Smooth muscle cell (in vitro differentiated cells): ENCODE data around the gene CHST11. TPM values are rescaled to one million over a fixed set of nuclear protein-coding genes. Genes with fewer than 3 reads are reported as not detected.

Experiments
- DNase-seq: peaks from one replicate; lab custom pipeline; 2025; ENCODE audit not compliant: unreplicated experiment; lab: John Stamatoyannopoulos, UW
- H2AFZ ChIP-seq: fragments of 200-600 bp; sonication (generic); 2 replicates; pipeline ENCODE4 v1.6.0; 2016; ENCODE audit warnings: antibody characterized with exemption, low read depth, mild to moderate bottlenecking
- H3F3A ChIP-seq: fragments of 200-600 bp; sonication (generic); 2 replicates; pipeline ENCODE4 v1.6.0; 2017; ENCODE audit warnings: antibody characterized with exemption, low read depth
- H3K27ac ChIP-seq: fragments of 200-600 bp; sonication (generic); 2 replicates; pipeline ENCODE4 v1.5.1; 2016; ENCODE audit warnings: low read depth, mild to moderate bottlenecking
- H3K27me3 ChIP-seq: fragments of 200-600 bp; sonication (generic); 2 replicates; pipeline ENCODE4 v1.6.1; 2016; ENCODE audit warnings: low read depth, mild to moderate bottlenecking
- H3K36me3 ChIP-seq: fragments of 200-600 bp; sonication (generic); 2 replicates; pipeline ENCODE4 v1.5.1; 2016; ENCODE audit warnings: low read depth
- H3K4me1 ChIP-seq: fragments of 200-600 bp; sonication (generic); 2 replicates; pipeline ENCODE4 v1.5.1; 2016; ENCODE audit warnings: low read depth
- H3K4me2 ChIP-seq: fragments of 200-600 bp; sonication (generic); 2 replicates; pipeline ENCODE4 v1.6.0; 2016; ENCODE audit warnings: mild to moderate bottlenecking
- H3K4me3 ChIP-seq: fragments of 200-600 bp; sonication (generic); 2 replicates; pipeline ENCODE4 v1.5.1; 2016; ENCODE audit warnings: mild to moderate bottlenecking
- H3K79me2 ChIP-seq: fragments of 200-600 bp; sonication (generic); 2 replicates; pipeline ENCODE4 v1.6.0; 2016; ENCODE audit warnings: low read depth, mild to moderate bottlenecking
- H3K9ac ChIP-seq: fragments of 200-600 bp; sonication (generic); 2 replicates; pipeline ENCODE4 v1.6.0; 2016; ENCODE audit warnings: low read depth
- H3K9me3 ChIP-seq: fragments of 200-600 bp; sonication (generic); replicated peaks from 2 replicates; pipeline ENCODE4 v1.5.1; 2016; ENCODE audit warnings: low read depth
- H4K20me1 ChIP-seq: fragments of 200-600 bp; sonication (generic); 2 replicates; pipeline ENCODE4 v1.6.0; 2016; ENCODE audit warnings: low read depth
- WGBS: methylation state at CpG from one replicate; pipeline ENCODE4 v1.1.7; 2016; ENCODE audit warnings: low lambda C conversion rate; 5-methylcytosine and 5-hydroxymethylcytosine counted together
- polyA plus RNA-seq: library from polyadenylated mRNA; unstranded; fragments of >200 nt; fragmentation: Nextera tagmentation; extraction: Ambion mirVana; gene quantifications from 2 replicates; pipeline ENCODE4 v1.2.1, GENCODE V29; 2016
- total RNA-seq: library from RNA; depleted of rRNA; stranded (reverse); fragments of >200 nt; gene quantifications from 2 replicates; pipeline ENCODE4 v1.2.3, GENCODE V29; 2014
- TF ChIP-seq, protein P1 (sequence below): fragments of 200-600 bp; sonication (generic); IDR thresholded peaks from 2 replicates; pipeline ENCODE4 v1.5.1; 2017; ENCODE audit warnings: borderline replicate concordance, mild to moderate bottlenecking, antibody characterized with exemption; ENCODE audit not compliant: insufficient read depth, poor library complexity, severe bottlenecking

CHST11 gene
- total and polyA plus RNA-seq, 2 experiments from 2014 or later: 6.9 to 10.2 TPM

DNA sequence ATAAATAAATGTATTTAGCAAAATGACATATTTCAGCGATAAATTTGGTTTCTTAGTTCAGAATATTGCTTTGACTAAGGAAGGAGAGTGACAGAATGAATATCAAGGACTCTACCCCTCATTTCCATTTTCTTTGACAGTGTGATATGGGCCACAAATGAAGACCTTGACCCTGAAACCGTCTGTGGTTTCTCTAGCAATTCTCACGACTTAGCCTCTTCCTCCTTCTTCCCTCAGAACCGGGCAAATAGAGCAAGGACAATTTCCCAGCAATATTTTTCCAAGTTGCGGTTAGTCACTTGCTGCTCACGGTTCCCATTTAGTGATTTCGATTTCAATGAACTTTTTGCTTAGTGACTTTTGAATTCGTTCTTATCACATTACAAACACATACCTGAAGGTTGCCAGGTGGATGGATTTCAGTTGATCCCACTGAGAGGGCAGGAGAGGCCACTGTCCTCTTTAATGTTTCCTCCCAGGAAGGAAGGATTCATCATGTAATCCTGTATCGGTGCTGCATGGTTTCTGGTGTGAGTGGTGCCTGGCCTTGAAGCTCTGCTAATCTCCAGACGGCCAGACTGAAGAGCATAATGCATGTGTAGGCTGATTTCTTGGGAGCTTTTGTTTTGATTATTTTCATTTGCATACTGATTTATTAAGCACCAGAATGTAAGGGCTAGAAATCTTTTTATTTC is 77.6 kb downstream of the CHST11 start:
- TF ChIP-seq, protein P1, sequence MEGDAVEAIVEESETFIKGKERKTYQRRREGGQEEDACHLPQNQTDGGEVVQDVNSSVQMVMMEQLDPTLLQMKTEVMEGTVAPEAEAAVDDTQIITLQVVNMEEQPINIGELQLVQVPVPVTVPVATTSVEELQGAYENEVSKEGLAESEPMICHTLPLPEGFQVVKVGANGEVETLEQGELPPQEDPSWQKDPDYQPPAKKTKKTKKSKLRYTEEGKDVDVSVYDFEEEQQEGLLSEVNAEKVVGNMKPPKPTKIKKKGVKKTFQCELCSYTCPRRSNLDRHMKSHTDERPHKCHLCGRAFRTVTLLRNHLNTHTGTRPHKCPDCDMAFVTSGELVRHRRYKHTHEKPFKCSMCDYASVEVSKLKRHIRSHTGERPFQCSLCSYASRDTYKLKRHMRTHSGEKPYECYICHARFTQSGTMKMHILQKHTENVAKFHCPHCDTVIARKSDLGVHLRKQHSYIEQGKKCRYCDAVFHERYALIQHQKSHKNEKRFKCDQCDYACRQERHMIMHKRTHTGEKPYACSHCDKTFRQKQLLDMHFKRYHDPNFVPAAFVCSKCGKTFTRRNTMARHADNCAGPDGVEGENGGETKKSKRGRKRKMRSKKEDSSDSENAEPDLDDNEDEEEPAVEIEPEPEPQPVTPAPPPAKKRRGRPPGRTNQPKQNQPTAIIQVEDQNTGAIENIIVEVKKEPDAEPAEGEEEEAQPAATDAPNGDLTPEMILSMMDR: no peak
- peaks cover 5% of the 10 kb centered on the region for H3K4me1 ChIP-seq
- no peak overlapping the region for H2AFZ ChIP-seq
- no peak for DNase-seq
- H3F3A ChIP-seq: no peaks in the 10 kb centered on the region
- H3K79me2 ChIP-seq: no peaks in the 10 kb centered on the region
- peak overlapping the region; percentile 38 for H3K27ac ChIP-seq
- H3K4me2 ChIP-seq: peak overlapping the region; percentile 32
- 43% methylated on average over 10 of the region's 10 CpGs for WGBS
- H3K9me3 ChIP-seq: no peaks in the 10 kb centered on the region
- no peak overlapping the region for H3K9ac ChIP-seq
- H3K36me3 ChIP-seq: no peaks in the 10 kb centered on the region
- no peaks in the 10 kb centered on the region for H3K27me3 ChIP-seq
- H3K4me3 ChIP-seq: no peak overlapping the region
- H4K20me1 ChIP-seq: peaks cover 21% of the 10 kb centered on the region

DNA sequence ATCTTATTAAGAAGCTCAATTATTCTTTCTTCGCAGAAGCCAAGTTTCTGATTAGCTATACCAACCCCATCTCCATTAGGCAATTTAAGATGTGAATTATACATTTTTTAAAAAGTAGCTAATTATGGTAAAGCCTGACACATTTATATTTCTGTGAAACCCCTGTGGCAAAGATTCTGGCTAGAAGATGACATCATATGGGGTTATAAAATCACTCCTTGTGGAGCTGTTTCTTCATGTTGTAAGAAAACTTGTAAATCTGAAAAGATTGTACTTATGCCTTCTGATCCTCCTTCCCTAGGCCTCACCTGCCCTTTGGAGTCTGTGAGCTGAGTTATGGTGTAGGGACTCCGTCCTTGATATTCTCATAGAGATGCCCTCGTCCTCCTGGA is 78.1 kb downstream of the CHST11 start:
- H3K27ac ChIP-seq: peak overlapping the region; percentile 38
- TF ChIP-seq, protein P1: no peak
- no peaks in the 10 kb centered on the region for H3K9me3 ChIP-seq
- H3F3A ChIP-seq: no peaks in the 10 kb centered on the region
- H3K4me2 ChIP-seq: peak overlapping the region; percentile 32
- no peaks in the 10 kb centered on the region for H3K36me3 ChIP-seq
- H3K4me1 ChIP-seq: peaks cover 5% of the 10 kb centered on the region
- peaks cover 21% of the 10 kb centered on the region for H4K20me1 ChIP-seq
- 86% methylated on average over 3 of the region's 3 CpGs for WGBS
- no peaks in the 10 kb centered on the region for H3K79me2 ChIP-seq
- H2AFZ ChIP-seq: no peak overlapping the region
- no peaks in the 10 kb centered on the region for H3K27me3 ChIP-seq
- DNase-seq: no peak
- H3K9ac ChIP-seq: no peak overlapping the region
- H3K4me3 ChIP-seq: no peak overlapping the region

DNA sequence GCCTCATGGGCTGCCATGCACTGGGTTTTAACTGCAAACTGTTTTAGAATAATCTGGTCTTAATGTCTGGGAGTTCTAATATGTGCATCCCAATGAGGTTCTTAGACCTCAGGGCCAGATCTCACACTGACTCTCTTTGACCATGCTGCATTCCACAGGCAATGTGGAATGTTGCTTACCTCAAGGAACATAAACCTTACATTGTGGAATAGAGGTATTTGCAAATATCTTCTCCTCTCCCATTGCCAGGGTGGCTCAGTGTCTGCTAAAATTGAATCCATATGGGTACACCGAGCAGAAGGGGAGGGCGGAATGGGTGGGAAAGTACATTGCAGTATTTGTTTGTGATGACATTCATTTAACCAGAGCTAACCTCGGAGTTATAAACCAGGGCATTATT is 78.6 kb downstream of the CHST11 start:
- Histone ChIP-seq H2AFZ (no peak overlapping the region), H3K4me1 (peaks cover 5% of the 10 kb centered on the region), H3K36me3 (no peaks in the 10 kb centered on the region), H3K9me3 (no peaks in the 10 kb centered on the region), H4K20me1 (peaks cover 21% of the 10 kb centered on the region), H3F3A (no peaks in the 10 kb centered on the region), H3K27ac (peak overlapping the region; percentile 38), H3K9ac (no peak overlapping the region), H3K79me2 (no peaks in the 10 kb centered on the region), H3K4me2 (peak overlapping the region; percentile 32), H3K4me3 (no peak overlapping the region), H3K27me3 (no peaks in the 10 kb centered on the region)
- 71% methylated on average over 3 of the region's 3 CpGs for WGBS
- TF ChIP-seq, protein P1: no peak
- DNase-seq: no peak

DNA sequence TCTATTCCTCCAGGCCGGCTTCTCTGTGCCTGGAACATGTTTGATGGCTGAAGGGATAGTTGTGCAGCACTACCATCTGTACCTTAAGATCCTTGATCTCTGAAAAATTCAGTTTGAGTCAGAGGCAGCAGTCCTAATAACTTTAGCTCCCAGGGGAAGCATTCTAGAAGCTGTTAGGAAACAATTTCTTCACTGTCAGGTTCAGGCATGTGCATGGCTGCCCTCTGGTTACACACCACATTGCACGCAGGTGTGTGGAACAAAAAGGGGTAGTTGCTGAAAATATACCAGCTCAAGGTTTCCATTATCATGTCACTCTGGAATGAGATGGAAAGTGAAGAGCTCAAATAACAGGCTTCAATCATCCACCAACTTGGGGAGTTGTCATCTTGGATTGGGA is 80.1 kb downstream of the CHST11 start:
- no peak overlapping the region for H3K27ac ChIP-seq
- H3K4me3 ChIP-seq: no peak overlapping the region
- no peaks in the 10 kb centered on the region for H3K36me3 ChIP-seq
- H2AFZ ChIP-seq: no peak overlapping the region
- H3K9ac ChIP-seq: no peak overlapping the region
- H3K4me1 ChIP-seq: peaks cover 5% of the 10 kb centered on the region
- 83% methylated on average over 2 of the region's 2 CpGs for WGBS
- H3K9me3 ChIP-seq: no peaks in the 10 kb centered on the region
- no peak overlapping the region for H3K4me2 ChIP-seq
- no peaks in the 10 kb centered on the region for H3F3A ChIP-seq
- no peaks in the 10 kb centered on the region for H3K79me2 ChIP-seq
- H3K27me3 ChIP-seq: no peaks in the 10 kb centered on the region
- TF ChIP-seq, protein P1: no peak
- DNase-seq: no peak
- H4K20me1 ChIP-seq: peaks cover 27% of the 10 kb centered on the region
